Glomerular visceral epithelial cell (primary cell): Measurements from ENCODE around the gene CDC42BPG.
A peak's percentile ranks its signal among the peaks of the same experiment; 100 is the strongest.
"Not testable (repeated sequence)": the region's sequence is repeated elsewhere in the genome, so short reads cannot be mapped to it uniquely, and the experiment has no call there.

Source experiments
- DNase-seq: peaks from one replicate; pipeline ENCODE4 v3.0.0-alpha.2; 2016; ENCODE audit errors: extremely low spot score

Gene CDC42BPG

DNA sequence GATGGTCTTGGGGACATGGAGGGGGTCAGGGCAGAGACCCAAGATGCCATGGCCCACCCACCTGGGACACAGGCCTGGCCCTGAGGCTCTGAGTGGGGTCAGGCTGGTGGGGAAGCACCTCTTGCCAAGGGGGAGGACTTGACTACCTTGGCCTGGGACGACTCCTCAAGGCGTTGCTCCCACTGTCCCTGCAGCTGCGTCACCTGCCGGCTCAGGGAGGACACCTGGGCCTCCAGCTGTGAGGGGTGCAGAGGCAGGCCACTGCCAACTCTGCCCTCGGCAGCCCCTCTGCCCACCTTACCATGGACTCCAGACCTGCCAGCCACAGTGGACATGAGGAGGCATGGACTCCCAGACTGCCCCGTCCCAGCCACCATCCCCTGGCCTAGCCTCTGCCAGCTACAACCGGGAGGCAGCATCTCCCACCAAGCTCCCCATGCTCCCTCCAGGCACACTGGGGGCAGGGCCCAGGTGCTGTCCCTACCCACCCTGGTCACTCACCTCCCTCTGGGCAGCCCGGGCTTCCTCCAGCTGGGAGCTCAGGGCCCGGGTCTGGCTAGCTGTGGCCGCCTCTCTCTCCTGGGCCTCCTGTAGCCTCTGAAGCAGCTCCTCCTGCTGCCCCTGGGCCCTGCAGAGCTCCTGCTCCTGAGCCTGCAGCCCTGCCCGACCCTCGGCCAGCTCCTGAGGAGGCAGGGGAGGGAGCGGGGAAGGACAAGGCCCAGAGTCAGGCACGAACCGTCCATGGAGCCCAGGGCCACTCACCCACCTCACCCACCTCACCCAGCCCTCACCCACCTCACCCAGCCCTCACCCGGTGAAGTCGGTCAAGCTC is 8.6 kb downstream of the CDC42BPG start:
- no peak for DNase-seq

GRCh38 chr11:64834723-64835615 is 9.5 kb downstream of the CDC42BPG start:
- peak; percentile 86 for DNase-seq

GRCh38 chr11:64834031-64834722 is 10.3 kb downstream of the CDC42BPG start:
- no peak for DNase-seq

GRCh38 chr11:64833509-64833908 is 10.9 kb downstream of the CDC42BPG start:
- DNase-seq, result no peak

- DNase-seq, result no peak
These were observed 11.3 kb downstream of the CDC42BPG start for GRCh38 chr11:64833198-64833502.

- DNase-seq, result no peak
These were observed 11.8 kb downstream of the CDC42BPG start for GRCh38 chr11:64832467-64833197.

- no peak for DNase-seq
These were observed 13.0 kb downstream of the CDC42BPG start for GRCh38 chr11:64831411-64831891.

DNA sequence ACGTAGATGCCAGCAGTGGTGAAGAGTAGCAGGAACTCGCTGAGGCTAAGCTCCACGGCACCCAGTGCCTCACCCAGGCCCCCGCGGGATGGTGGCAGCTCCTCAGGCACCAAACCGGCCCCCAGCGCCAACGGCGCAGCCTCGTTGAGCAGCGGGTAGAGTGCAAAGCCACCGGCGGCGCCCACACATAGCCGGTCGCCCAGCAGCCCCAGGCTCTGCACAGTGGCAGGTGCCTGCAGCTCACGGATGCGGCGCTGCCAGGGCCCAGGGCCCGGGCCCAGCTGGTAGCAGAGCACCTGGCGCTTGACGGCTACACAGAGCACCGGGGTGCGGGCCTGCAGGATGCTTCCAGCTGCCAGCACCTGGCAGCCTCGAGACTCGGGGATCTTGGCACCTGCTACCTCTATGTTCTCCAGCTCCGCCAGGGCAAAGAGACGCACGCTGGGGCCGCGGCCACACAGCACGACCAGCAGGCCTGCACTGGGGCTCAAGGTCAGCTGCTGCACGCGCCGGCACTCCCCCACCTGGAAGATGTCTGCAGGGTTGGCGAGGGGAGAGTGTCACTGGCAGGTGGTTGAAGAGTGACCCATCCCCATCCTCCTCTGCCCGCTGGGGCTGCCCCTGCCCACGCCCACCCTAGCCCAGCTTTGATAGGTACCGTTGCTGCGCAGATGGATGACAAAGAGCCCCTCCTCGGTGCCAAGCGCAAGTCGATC is 14.8 kb downstream of the CDC42BPG start:
- no peak for DNase-seq

GRCh38 chr11:64827451-64827839 is 17.0 kb downstream of the CDC42BPG start:
- DNase-seq, result no peak

DNA sequence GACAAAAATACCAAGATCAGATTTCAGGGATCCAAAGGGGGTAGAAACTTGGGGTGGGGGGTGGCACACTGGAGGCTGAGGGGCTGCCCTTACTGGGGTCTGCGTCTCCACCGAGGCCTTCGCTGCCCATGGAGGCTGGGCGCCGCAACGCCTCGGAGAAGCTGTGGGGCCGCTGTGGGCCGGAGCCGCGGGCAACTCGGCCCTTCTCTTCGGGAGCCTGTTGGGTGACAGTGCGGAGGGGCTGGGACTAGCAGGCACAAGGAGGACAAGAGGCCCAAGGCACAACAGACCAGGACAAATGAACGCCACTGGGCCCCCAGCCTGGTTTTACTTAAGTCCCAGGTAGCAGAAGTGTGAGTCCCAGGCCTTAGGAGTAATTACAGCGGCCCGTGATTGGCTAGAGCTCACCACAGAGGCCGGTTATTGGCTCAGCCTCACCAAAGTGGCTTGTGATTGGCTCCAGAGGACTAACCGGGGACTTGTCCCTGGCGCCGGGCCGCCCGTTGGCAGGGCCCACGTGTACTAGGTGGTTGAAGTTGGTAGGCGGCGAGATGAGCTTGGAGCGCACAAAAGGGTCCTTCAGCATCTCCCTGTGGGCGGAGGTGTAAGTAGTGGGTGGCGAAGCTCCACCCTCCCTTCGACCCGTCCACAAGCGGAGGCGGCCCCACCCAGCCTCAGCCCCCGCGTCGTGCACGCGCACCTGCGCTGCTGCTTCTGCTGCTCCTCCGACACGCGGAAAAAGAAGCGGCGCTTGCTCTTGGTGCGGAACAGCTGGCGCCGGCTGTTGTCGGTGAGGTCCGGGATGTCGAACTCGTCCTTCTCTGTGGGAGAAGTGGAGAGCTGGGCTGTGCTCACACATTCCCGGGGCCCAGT is 17.6 kb downstream of the CDC42BPG start:
- DNase-seq, result no peak

- no peak for DNase-seq
These were observed 18.4 kb downstream of the CDC42BPG start for GRCh38 chr11:64826062-64826461.

DNA sequence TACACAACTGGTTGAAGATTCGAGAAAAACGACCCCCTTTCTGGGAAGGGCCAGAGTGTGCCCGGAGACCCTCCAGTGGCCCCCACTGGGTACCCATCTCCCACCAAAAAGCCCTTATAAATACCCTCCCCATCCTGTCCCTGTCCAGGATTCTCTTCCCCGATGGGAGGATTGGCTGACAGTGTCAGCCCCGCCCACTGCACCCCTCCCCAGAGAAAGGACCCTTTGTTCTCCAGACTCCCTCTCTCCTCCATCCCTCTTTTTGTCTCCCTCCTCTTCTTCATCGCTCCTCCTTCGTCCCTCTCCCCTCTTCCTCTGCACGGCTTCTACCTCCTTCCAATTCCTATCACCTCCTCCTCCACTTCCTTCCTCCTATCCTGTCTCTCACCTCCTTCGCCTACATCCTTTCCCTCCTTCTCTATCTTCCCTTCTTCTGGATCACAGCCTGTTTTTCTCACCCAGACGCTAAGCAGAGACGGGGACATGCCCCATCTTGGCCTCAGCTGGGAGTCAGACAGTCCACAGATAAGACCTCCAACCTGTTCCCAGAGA is 20.8 kb downstream of the CDC42BPG start:
- DNase-seq, result no peak

GRCh38 chr11:64817476-64817875 is 27.0 kb downstream of the CDC42BPG start:
- DNase-seq, result no peak

- DNase-seq, result not testable (repeated sequence)
These were observed 29.0 kb downstream of the CDC42BPG start for GRCh38 chr11:64815433-64815832.

- DNase-seq, result no peak
These were observed 29.7 kb downstream of the CDC42BPG start for GRCh38 chr11:64814712-64815187.

GRCh38 chr11:64813826-64814225 is 30.6 kb downstream of the CDC42BPG start:
- DNase-seq, result no peak

DNA sequence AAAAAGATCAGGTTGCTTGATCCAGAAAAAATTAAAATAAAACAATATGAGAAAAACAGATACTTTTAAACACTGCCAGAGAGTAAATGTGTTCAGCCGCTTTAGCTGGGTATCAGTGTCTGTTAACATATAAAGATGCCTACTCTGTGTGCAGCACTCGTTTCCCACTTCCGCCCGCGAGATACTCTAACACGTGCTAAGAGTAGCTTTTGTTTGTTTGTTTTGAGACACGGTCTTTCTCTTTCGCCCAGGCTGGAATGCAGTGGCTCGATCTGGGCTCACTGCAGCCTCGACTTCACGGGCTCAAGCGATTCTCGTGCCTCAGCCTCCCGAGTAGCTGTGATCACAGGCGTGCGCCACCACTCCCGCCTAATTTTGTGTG is 33.6 kb downstream of the CDC42BPG start:
- no peak for DNase-seq

- peak; percentile 94 for DNase-seq
These were observed 34.1 kb downstream of the CDC42BPG start, which contains the start of gene MEN1 for GRCh38 chr11:64810271-64810890. Gene MEN1, minus strand, starts transcription at chr11:64810551. Its CDS starts 442 bp downstream, at chr11:64810109.

GRCh38 chr11:64809781-64810241 is 34.6 kb downstream of the CDC42BPG start:
- peak; percentile 23 for DNase-seq
